Measurements from ENCODE around the gene MAPKBP1.

Gene MAPKBP1

DNA sequence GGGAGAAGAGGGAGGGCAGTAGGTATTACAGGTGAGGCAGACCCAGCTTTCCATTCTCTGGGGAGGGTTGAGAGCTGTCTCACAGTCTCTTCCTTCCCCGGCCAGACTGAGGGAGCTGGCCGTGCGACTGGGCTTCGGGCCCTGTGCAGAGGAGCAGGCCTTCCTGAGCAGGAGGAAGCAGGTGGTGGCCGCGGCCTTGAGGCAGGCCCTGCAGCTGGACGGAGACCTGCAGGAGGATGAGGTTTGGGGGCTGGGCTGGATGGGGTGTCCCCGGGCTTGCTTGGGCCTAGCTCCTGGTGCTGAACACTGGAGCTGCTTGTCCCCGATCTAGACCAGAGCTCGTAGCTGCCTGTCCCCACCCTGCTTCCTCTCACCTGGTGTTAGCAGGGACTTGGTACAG lies 69.3 kb downstream of the MAPKBP1 start:
- no peaks in the 10 kb centered on the region for H3K9me3 ChIP-seq (ENCODE audit: low read length)
- H3K36me3 ChIP-seq (ENCODE audit: insufficient read depth, low read length) = peaks cover 42% of the 10 kb centered on the region
- H3K4me1 ChIP-seq (ENCODE audit: insufficient read depth, low read length) = no peaks in the 10 kb centered on the region
- no peaks in the 10 kb centered on the region for H3K27me3 ChIP-seq (ENCODE audit: control insufficient read depth in 1 of 2, insufficient read depth in 2 of 2, low read length in 2 of 2)
- no peak overlapping the region for H3K9ac ChIP-seq (ENCODE audit: low read length)
- H3K27ac ChIP-seq (ENCODE audit: low read depth, low read length) = no peak overlapping the region
- H3K4me3 ChIP-seq (ENCODE audit: low read depth in 1 of 2, low read length in 2 of 2) = no peak overlapping the region

DNA sequence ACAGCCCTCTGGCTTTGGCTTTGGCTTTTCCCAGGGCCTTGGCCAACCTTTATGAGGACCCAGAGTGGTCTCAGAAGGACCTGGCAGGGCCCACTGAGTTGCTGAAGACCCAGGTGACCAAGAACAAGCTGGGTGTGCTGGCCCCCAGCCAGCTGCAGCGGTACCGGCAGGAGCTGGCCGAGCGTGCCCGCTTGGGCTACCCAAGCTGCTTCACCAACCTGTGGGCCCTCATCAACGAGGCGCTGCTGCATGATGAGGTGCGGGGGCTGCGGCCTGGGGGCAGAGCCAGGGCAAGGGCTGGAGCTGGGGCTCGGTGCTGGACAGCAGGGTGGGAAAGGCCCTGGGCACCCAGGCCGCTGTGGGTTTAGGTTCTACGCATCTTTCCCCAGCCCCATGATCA lies 70.5 kb downstream of the MAPKBP1 start:
- H3K36me3 ChIP-seq (ENCODE audit: insufficient read depth, low read length) = peaks cover 42% of the 10 kb centered on the region
- no peak overlapping the region for H3K4me3 ChIP-seq (ENCODE audit: low read depth in 1 of 2, low read length in 2 of 2)
- no peaks in the 10 kb centered on the region for H3K27me3 ChIP-seq (ENCODE audit: control insufficient read depth in 1 of 2, insufficient read depth in 2 of 2, low read length in 2 of 2)
- no peaks in the 10 kb centered on the region for H3K9me3 ChIP-seq (ENCODE audit: low read length)
- no peaks in the 10 kb centered on the region for H3K4me1 ChIP-seq (ENCODE audit: insufficient read depth, low read length)
- no peak overlapping the region for H3K9ac ChIP-seq (ENCODE audit: low read length)
- no peak overlapping the region for H3K27ac ChIP-seq (ENCODE audit: low read depth, low read length)

DNA sequence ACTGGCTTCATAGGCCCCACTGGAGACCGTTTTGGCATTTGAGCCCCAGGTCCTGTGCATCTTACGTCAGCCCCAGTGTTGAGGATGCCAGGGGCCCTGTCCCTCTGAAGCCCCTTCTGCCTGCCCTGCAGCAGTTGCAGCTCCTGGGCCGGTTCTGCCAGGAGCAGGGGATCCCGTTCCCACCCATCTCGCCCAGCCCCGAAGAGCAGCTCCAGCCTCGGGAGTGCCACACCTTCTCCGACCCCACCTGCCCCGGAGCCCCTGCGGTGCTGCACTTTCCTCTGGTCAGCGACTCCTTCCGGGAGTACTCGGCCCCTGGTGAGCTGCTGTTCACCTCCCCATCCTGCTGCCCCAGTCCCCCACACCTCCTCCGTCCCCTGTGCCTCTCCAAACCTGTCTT lies 72.9 kb downstream of the MAPKBP1 start:
- Histone ChIP-seq H3K4me3 (ENCODE audit: low read depth in 1 of 2, low read length in 2 of 2) (no peak overlapping the region), H3K36me3 (ENCODE audit: insufficient read depth, low read length) (peaks cover 26% of the 10 kb centered on the region), H3K9ac (ENCODE audit: low read length) (no peak overlapping the region), H3K9me3 (ENCODE audit: low read length) (no peaks in the 10 kb centered on the region), H3K4me1 (ENCODE audit: insufficient read depth, low read length) (no peaks in the 10 kb centered on the region), H3K27ac (ENCODE audit: low read depth, low read length) (no peak overlapping the region), H3K27me3 (ENCODE audit: control insufficient read depth in 1 of 2, insufficient read depth in 2 of 2, low read length in 2 of 2) (peaks cover 0 to 8% of the 10 kb centered on the region in 2 donors)

DNA sequence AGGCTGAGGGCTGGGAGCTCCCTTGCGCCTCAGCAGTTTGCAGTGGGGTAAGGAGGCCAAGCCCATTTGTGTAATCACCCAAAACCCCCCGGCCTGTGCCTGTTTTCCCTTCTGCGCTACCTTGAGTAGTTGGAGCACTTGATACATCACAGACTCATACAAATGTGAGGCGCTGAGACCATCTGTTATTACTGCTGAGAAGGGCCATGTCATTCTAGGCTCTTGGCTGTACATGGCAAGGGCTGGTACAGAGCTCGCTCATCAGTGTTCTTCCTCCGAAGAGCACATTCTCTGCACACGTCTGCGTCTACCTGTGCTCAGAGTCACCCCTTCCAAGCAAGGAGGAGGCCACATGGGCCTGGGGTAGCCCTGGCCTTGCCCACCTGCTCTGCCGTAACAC lies 73.7 kb downstream of the MAPKBP1 start:
- Histone ChIP-seq H3K9me3 (ENCODE audit: low read length) (no peaks in the 10 kb centered on the region), H3K4me1 (ENCODE audit: insufficient read depth, low read length) (no peaks in the 10 kb centered on the region), H3K4me3 (ENCODE audit: low read depth in 1 of 2, low read length in 2 of 2) (no peak overlapping the region), H3K36me3 (ENCODE audit: insufficient read depth, low read length) (peaks cover 25% of the 10 kb centered on the region), H3K9ac (ENCODE audit: low read length) (no peak overlapping the region), H3K27ac (ENCODE audit: low read depth, low read length) (no peak overlapping the region), H3K27me3 (ENCODE audit: control insufficient read depth in 1 of 2, insufficient read depth in 2 of 2, low read length in 2 of 2) (peaks cover 0 to 15% of the 10 kb centered on the region in 2 donors)

DNA sequence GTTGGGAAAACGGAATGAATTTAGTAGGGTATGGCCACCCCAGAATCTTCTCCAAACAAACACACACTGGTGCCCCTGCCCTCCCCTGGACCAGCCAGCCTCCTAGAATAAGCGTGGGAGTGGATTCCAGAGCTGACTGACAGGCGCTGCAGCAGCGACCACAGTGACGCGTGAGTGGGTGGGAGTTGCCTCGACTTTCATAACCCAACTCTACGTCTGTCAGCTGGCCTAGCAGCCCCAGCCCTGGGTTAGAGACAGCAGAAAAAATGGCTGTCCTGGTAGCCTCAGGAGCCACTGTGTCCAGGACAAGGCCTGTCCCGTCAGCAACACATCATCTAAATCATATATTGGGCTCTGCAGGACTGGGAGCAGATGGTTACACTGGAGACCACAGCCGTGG lies 74.3 kb downstream of the MAPKBP1 start:
- Histone ChIP-seq H3K4me3 (ENCODE audit: low read depth in 1 of 2, low read length in 2 of 2) (no peak overlapping the region), H3K27me3 (ENCODE audit: control insufficient read depth in 1 of 2, insufficient read depth in 2 of 2, low read length in 2 of 2) (peaks cover 0 to 22% of the 10 kb centered on the region in 2 donors), H3K36me3 (ENCODE audit: insufficient read depth, low read length) (peaks cover 25% of the 10 kb centered on the region), H3K27ac (ENCODE audit: low read depth, low read length) (no peak overlapping the region), H3K9me3 (ENCODE audit: low read length) (no peaks in the 10 kb centered on the region), H3K9ac (ENCODE audit: low read length) (no peak overlapping the region), H3K4me1 (ENCODE audit: insufficient read depth, low read length) (no peaks in the 10 kb centered on the region)

DNA sequence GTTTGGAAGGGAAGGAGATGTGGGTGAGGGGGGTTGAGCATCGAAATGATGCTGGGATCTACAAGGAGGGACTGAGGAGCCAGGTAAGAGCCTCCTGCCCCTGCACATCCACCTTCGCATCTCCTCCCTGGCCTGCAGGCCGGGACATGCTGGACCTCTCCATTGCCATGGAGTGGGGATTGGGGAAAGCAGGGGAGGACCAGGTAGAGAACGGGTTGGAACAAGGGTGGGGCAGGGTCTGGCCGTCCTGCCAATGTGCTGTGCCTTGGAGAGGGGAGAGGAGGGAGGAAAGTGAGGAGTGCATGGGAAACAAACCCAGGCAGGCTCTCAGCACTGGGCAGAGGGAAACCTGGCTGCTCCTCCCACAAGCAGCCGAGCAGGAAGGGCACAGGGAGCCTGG lies 74.9 kb downstream of the MAPKBP1 start:
- H3K27me3 ChIP-seq (ENCODE audit: control insufficient read depth in 1 of 2, insufficient read depth in 2 of 2, low read length in 2 of 2) = peaks cover 0 to 28% of the 10 kb centered on the region in 2 donors
- no peaks in the 10 kb centered on the region for H3K9me3 ChIP-seq (ENCODE audit: low read length)
- H3K36me3 ChIP-seq (ENCODE audit: insufficient read depth, low read length) = peaks cover 24% of the 10 kb centered on the region
- H3K4me1 ChIP-seq (ENCODE audit: insufficient read depth, low read length) = no peaks in the 10 kb centered on the region
- H3K9ac ChIP-seq (ENCODE audit: low read length) = no peak overlapping the region
- no peak overlapping the region for H3K27ac ChIP-seq (ENCODE audit: low read depth, low read length)
- H3K4me3 ChIP-seq (ENCODE audit: low read depth in 1 of 2, low read length in 2 of 2) = no peak overlapping the region

DNA sequence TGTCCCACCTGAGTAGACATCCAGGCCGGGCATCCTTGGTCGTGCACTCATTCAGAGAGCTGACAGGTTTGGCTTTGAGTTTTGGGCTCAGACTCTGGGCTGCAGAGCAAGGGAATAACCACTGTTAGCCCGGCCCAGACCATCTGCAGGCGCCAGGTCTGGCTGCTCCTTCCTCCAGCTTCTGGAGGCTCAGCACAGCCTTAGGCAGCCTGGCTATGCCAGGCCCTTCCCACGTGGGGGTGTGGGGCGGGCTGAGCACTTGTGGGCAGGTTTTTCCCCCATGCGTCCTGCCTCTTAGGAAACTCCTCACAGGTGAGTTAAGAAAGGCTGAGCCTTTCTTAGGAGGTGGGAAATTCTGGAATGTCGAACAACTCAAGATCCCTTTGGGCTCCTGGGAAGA lies 75.6 kb downstream of the MAPKBP1 start:
- H3K27ac ChIP-seq (ENCODE audit: low read depth, low read length) = no peak overlapping the region
- no peaks in the 10 kb centered on the region for H3K4me1 ChIP-seq (ENCODE audit: insufficient read depth, low read length)

DNA sequence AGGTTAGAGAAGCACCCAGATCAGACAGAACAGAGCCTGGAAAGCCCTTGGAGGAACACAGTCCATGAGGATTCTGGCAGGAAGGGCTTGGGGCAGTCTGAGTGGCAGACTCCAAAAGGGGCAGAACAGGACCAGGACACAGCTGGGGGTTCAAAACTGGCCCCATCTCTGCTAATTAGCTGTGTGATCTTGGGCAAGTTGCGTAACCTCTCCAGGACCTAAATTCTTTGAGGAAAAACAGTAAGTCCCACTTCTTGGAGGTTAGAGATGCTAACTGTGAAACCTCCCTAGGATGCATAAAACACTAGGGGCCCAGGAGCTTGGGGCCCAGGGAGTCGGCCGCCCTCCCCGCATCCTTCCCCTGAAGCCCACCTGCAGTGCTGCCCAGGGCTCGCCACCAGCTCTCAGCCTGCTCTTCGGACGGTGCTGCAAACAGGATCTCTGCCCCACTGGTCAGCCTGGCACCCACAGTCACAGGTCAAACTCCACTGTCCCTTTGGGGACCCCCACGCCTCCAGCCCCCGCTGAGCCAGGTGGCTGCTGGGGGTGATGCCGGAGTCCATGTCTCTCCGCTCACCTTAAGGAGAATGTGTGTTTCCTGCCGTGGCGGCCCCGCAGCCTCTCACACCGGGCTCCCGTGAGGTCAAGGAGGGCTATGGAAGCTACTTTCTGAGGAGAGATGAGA lies 76.3 kb downstream of the MAPKBP1 start:
- Histone ChIP-seq H3K9ac (ENCODE audit: low read length) (no peak overlapping the region), H3K27ac (ENCODE audit: low read depth, low read length) (no peak overlapping the region), H3K4me3 (ENCODE audit: low read depth in 1 of 2, low read length in 2 of 2) (no peak overlapping the region), H3K4me1 (ENCODE audit: insufficient read depth, low read length) (no peaks in the 10 kb centered on the region), H3K27me3 (ENCODE audit: control insufficient read depth in 1 of 2, insufficient read depth in 2 of 2, low read length in 2 of 2) (peaks cover 0 to 41% of the 10 kb centered on the region in 2 donors), H3K36me3 (ENCODE audit: insufficient read depth, low read length) (peaks cover 19% of the 10 kb centered on the region), H3K9me3 (ENCODE audit: low read length) (no peaks in the 10 kb centered on the region)

More for the DNA sequence above, 75.6 kb downstream of the MAPKBP1 start:
- H3K4me3 ChIP-seq (ENCODE audit: low read depth in 1 of 2, low read length in 2 of 2) = no peak overlapping the region
- H3K27me3 ChIP-seq (ENCODE audit: control insufficient read depth in 1 of 2, insufficient read depth in 2 of 2, low read length in 2 of 2) = peaks cover 0 to 33% of the 10 kb centered on the region in 2 donors
- H3K9me3 ChIP-seq (ENCODE audit: low read length) = no peaks in the 10 kb centered on the region
- H3K9ac ChIP-seq (ENCODE audit: low read length) = no peak overlapping the region
- peaks cover 19% of the 10 kb centered on the region for H3K36me3 ChIP-seq (ENCODE audit: insufficient read depth, low read length)

DNA sequence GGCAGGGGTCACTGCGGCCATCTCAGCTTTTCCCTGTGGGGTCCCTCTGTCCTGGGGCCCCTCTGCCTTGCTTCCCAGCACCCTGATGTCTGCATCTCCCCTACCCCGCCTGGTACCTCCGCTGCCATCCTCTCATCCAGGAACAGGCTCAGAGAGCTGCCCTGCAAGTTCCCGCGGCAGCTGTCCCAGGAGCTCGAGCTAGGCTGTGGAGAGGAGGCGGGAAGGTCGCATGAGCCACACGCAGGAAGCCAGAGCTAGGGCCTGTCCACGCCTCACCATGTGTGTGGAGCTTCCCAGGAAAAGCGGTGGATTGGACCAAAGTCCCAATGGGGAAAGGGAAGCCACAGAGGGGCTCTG lies 76.9 kb downstream of the MAPKBP1 start:
- no peak overlapping the region for H3K4me3 ChIP-seq (ENCODE audit: low read depth in 1 of 2, low read length in 2 of 2)
- H3K9me3 ChIP-seq (ENCODE audit: low read length) = no peaks in the 10 kb centered on the region

DNA sequence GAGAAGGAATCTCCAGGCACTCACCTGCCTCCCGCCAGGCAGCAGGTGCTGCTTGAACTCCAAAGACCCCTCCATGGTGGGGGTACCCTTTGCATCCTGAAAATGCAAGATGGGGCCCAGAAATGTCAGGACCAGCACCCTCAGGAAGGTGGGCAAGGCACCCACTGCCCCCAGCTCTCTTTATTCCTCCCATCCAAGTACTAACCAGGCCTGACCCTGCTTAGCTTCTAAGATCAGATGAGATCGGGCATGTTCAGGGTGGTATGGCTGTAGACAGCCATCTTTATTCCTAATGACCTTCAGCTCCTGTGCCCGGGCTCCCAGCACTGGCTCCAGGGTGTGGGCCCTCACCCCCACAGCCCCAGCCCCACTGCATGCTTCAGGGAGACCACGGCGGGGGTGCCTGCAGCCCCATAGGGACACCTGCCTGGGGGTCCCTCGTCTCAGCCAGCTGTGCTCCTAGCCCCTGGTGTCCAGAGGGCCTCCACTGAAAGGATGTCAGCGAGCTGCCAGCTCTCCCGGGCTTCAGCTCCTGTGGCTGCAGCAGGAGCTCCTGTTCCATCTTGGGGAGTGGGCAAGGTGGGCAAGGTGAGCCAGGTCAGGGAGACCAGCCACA lies 77.6 kb downstream of the MAPKBP1 start:
- Histone ChIP-seq H3K27me3 (ENCODE audit: control insufficient read depth in 1 of 2, insufficient read depth in 2 of 2, low read length in 2 of 2) (peaks cover 0 to 41% of the 10 kb centered on the region in 2 donors), H3K27ac (ENCODE audit: low read depth, low read length) (no peak overlapping the region), H3K4me1 (ENCODE audit: insufficient read depth, low read length) (no peaks in the 10 kb centered on the region), H3K9ac (ENCODE audit: low read length) (no peak overlapping the region), H3K9me3 (ENCODE audit: low read length) (no peaks in the 10 kb centered on the region), H3K4me3 (ENCODE audit: low read depth in 1 of 2, low read length in 2 of 2) (no peak overlapping the region), H3K36me3 (ENCODE audit: insufficient read depth, low read length) (peaks cover 12% of the 10 kb centered on the region)

More for the DNA sequence above, 76.9 kb downstream of the MAPKBP1 start:
- H3K36me3 ChIP-seq (ENCODE audit: insufficient read depth, low read length) = peaks cover 19% of the 10 kb centered on the region
- no peak overlapping the region for H3K9ac ChIP-seq (ENCODE audit: low read length)
- H3K27ac ChIP-seq (ENCODE audit: low read depth, low read length) = no peak overlapping the region
- H3K27me3 ChIP-seq (ENCODE audit: control insufficient read depth in 1 of 2, insufficient read depth in 2 of 2, low read length in 2 of 2) = peaks cover 0 to 41% of the 10 kb centered on the region in 2 donors
- H3K4me1 ChIP-seq (ENCODE audit: insufficient read depth, low read length) = no peaks in the 10 kb centered on the region

DNA sequence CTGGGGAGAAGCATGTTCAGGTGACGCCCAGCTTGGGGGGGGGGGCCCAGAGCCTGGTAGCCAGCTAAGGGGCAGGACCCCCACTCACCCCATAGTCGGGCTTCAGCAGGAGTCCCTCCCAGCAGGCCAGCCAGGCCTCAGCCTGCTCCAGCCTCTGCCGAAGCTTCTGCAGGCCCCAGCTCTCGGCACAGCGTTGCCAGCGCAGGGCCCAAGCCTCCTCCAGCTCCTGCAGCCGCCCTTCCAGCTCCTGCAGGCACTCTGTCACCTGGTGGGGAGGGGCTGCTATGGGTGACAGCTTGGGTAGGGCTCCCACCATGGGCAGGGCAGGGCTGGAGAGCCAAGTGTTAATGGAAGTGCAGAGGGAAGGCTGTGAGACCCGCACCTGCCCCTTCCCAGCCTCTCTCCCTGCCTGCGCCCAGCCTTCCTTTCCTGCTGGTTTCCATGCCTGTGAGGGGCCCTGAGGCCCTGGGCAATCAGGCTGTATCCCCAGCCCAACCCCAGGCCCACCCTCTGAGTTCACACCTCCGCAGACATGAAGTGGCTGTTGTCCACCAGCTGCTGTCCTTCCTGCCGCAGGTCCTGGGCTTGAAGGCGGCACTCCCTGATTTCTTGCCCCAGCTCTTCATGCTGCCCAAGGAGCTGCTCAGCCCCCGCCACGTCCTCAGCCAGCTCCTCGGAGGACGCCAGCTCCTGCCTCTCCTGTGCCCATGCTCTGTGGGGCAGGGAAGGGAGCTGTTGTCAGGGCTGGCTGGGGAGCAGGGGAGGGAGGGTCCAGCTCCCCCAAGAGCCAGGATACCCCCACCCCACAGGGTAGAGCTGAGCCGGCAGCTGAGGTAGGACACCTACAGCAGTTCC lies 78.7 kb downstream of the MAPKBP1 start:
- H3K27ac ChIP-seq (ENCODE audit: low read depth, low read length) = no peak overlapping the region
- peaks cover 0 to 41% of the 10 kb centered on the region in 2 donors for H3K27me3 ChIP-seq (ENCODE audit: control insufficient read depth in 1 of 2, insufficient read depth in 2 of 2, low read length in 2 of 2)
- H3K9ac ChIP-seq (ENCODE audit: low read length) = no peak overlapping the region
- H3K36me3 ChIP-seq (ENCODE audit: insufficient read depth, low read length) = peaks cover 4% of the 10 kb centered on the region
- no peak overlapping the region for H3K4me3 ChIP-seq (ENCODE audit: low read depth in 1 of 2, low read length in 2 of 2)
- H3K4me1 ChIP-seq (ENCODE audit: insufficient read depth, low read length) = no peaks in the 10 kb centered on the region
- no peaks in the 10 kb centered on the region for H3K9me3 ChIP-seq (ENCODE audit: low read length)

Data from muscle layer of colon (tissue), 2 donors.